ENCODE results near the gene IFITM1. TPM values are rescaled to one million over a fixed set of nuclear protein-coding genes. Genes with fewer than 3 reads are reported as not detected.
"Not testable (repeated sequence)": the region's sequence is repeated elsewhere in the genome, so short reads cannot be mapped to it uniquely, and the experiment has no call there.

Gene IFITM1
- total RNA-seq: 100 to 1,000 TPM in 2 of 3 donors, 10 to 100 TPM in 1; 99.3 to 144 (median 120) TPM

DNA sequence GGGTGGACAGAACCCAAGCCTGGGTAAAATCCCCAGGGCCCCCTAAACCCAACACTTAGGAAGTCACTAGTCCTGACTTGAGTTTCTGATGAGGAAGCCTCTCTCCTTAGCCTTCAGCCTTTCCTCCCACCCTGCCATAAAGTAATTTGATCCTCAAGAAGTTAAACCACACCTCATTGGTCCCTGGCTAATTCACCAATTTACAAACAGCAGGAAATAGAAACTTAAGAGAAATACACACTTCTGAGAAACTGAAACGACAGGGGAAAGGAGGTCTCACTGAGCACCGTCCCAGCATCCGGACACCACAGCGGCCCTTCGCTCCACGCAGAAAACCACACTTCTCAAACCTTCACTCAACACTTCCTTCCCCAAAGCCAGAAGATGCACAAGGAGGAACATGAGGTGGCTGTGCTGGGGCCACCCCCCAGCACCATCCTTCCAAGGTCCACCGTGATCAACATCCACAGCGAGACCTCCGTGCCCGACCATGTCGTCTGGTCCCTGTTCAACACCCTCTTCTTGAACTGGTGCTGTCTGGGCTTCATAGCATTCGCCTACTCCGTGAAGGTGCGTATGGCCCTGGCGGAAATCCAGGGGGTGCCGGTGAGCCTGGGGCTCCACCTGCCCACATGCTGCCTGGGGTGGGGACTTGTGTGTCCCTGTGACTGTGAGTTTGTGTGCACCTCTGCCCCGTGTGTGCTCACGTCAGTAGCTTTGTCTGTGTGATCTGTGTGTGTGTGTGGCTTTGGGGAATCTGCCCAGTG is at the start of gene IFITM1:
Gene IFITM1 (plus strand): TSS at position 254 of the 767 bp plus-strand sequence. CDS start 131 bp downstream, at position 385.
- H3K27me3 Mint-ChIP-seq (ENCODE audit: low read depth): no peaks in the 10 kb centered on the region
- H3K36me3 Mint-ChIP-seq (ENCODE audit: insufficient read depth): peaks cover 9% of the 10 kb centered on the region
- peak within 1 kb of the TSS; percentile 93 for H3K4me3 Mint-ChIP-seq
- H3K4me1 Mint-ChIP-seq (ENCODE audit: low read depth): peaks cover 48% of the 10 kb centered on the region
- ATAC-seq: peak; percentile 20 to 24
- no peak for DNase-seq
- H3K9me3 Mint-ChIP-seq: no peaks in the 10 kb centered on the region

DNA sequence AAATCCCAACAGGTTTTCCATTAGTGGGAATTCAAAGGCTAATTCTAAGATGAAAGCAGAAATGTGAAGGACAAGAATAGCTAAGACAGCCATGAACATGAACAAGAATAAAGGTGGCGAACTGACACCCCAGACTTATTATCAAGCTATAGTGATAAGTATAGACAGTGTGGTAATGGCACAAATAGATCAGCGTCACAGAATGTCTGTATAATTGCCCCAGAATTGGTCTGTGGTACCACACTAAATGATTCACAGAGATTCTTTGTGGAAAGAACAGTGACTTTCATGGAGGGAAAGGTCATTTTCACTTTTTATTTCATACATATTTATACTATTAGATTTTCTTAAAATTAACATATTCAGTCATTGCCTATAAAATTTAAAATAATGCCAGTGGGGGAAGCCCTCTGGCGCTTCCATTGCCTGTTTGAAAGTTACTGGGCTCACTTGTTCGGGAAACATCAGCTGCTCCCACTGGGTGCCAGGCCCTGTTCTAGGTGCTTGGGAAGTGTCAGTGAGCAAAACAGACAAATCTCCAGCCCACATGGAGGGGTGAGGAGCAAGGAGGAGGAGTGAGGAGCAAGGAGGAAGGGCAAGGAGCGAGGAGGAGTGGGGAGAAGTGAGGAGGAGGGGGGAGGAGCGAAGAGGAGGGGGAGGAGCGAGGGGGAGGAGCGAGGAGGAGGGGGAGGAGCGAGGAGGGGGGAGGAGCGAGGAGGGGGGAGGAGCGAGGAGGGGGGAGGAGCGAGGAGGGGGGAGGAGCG is 47.0 kb upstream of the IFITM1 start:
- H3K4me3 Mint-ChIP-seq: peak overlapping the region; percentile 70
- DNase-seq (no peak), ATAC-seq (peak; percentile 53 to 55)

DNA sequence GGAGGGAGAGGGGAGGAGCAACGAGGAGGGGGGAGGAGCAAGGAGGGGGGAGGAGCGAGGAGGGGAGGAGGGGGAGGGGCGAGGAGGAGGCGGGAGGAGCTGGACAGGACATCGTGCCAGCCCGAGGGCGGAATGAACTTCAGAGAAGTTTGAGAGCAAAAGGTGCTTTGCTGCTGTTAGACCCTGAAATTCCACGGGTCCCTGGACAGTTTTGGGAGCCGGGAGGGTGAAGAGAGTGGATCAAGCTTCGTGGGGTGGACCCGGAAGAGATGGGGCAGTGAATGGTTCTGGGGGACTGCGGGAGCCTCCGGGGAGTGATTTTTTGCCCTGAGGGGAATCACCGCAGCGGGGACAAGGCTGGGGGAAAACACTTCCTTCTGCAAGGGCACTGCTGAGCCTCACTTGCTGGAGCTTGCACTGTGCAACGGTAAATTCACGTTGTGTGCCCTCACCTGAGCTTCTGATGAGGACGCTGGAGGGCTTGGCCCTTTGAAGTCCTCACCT is 46.3 kb upstream of the IFITM1 start:
- peaks cover 39% of the 10 kb centered on the region for H3K4me1 Mint-ChIP-seq (ENCODE audit: low read depth)
- DNase-seq (no peak), ATAC-seq (peak; percentile 5 to 34)
- H3K27me3 Mint-ChIP-seq (ENCODE audit: low read depth): no peaks in the 10 kb centered on the region
- no peaks in the 10 kb centered on the region for H3K9me3 Mint-ChIP-seq
- no peaks in the 10 kb centered on the region for H3K36me3 Mint-ChIP-seq (ENCODE audit: insufficient read depth)
- peak overlapping the region; percentile 84 for H3K4me3 Mint-ChIP-seq

More for the DNA sequence above, 47.0 kb upstream of the IFITM1 start:
- H3K36me3 Mint-ChIP-seq (ENCODE audit: insufficient read depth): no peaks in the 10 kb centered on the region
- no peaks in the 10 kb centered on the region for H3K9me3 Mint-ChIP-seq
- H3K27me3 Mint-ChIP-seq (ENCODE audit: low read depth): no peaks in the 10 kb centered on the region
- H3K4me1 Mint-ChIP-seq (ENCODE audit: low read depth): peaks cover 39% of the 10 kb centered on the region

DNA sequence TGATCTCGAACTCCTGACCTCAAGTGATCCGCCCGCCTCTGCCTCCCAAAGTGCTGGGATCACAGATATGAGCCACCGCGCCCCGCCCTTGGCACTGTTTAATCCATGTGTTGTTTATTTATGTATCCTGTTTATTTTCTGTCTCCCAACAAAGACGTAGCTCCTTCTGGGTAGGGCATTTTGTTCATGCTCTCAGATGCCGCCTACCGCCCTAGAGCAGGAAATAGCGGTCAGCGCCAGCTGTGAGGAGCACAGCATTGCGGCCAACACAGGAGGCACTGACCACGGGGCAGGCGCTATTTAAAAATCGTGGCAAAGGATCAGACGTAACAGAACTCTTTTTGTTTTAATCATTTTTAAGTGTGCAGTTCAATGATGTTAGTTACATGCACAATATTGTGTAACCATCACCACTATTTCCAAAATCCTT is 45.1 kb upstream of the IFITM1 start:
- ATAC-seq: peak in 1 of 2 donors; percentile 5
- Mint-ChIP-seq H3K4me1 (ENCODE audit: low read depth) (peaks cover 39% of the 10 kb centered on the region), H3K4me3 (peak overlapping the region; percentile 84)
- not testable (repeated sequence) for H3K36me3 Mint-ChIP-seq (ENCODE audit: insufficient read depth); H3K9me3 Mint-ChIP-seq; H3K27me3 Mint-ChIP-seq (ENCODE audit: low read depth); DNase-seq

DNA sequence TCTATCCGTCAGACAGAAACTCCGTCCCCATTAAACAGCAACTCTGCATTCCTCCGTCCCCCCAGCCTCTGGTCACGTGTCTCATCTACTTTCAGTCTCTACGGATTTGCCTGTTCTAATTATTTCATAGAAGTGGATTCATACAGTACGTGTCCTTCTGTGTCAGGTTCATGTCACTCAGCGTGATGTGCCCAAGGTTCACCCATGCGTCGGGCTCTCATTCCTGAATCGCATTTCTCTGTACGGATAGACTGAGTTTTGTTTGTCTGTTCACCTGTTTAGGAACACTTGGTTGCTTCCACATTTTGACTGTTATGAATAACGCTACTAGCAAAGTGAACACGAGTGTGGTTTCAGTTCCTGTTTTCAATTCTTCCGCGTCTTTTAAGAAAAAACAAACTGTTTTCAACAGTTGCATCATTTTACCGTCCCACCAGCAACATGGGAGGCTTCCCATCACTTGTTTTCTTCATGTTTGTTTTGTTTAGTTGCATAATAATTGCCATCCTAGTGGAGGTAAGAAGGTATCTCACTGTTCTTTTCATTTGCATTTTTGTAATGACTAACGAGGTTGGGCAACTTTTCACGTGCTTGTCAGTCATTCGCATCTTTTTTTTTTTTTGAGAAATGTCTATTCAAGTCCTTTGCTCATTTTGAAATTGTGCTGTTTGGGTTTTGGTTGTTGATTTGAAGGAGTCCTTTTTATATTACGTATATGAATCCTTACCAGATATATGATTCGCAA is 44.5 kb upstream of the IFITM1 start:
- H3K36me3 Mint-ChIP-seq (ENCODE audit: insufficient read depth): no peaks in the 10 kb centered on the region
- ATAC-seq: peak; percentile 76 to 83

DNA sequence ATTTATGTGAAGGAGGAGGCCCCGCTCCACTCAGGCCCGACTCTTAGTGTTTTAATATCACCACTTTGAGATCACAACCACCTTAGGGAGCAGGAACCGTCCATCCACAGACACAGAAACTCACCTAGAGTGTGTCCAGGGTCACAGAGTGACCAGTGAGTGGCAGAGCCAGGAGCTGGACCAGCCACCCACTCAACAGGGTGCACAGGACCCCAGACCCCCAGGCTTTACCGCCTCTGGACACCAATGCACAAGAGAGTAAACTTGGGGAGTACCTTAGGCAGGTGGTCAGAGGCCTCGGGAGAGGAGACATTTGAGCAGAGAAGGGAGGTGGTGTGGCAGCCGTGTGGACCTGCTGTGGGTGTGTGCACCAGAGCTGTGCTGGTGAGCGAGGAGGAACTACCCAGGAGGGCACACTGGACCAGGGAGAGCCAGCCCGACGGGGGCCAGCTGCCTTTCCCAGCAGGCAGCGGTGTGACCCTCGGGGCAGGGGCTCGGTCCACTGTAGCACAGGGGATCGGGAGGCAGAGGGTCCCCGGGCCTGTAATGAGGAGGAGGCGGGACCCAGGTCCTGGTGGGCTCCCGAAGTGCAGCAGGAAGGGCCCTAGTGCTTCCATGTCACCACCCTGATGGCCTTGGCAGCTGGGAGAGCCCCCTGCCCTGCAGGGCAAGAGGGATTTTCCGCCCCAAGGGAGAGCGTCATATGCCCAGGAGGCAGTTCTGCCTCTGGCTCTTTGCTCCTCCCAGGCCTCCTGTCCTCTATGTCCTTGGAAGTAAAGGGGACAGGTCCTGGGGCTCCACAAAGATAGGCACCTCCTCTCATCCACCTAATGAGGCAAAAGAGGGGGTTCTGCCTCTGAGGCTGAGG is 43.2 kb upstream of the IFITM1 start:
- Mint-ChIP-seq H3K4me1 (ENCODE audit: low read depth) (peaks cover 38% of the 10 kb centered on the region), H3K4me3 (no peak overlapping the region), H3K36me3 (ENCODE audit: insufficient read depth) (no peaks in the 10 kb centered on the region), H3K27me3 (ENCODE audit: low read depth) (no peaks in the 10 kb centered on the region), H3K9me3 (no peaks in the 10 kb centered on the region)
- no peak for DNase-seq
- ATAC-seq: no peak

More for the DNA sequence above, 44.5 kb upstream of the IFITM1 start:
- DNase-seq: no peak
- peaks cover 39% of the 10 kb centered on the region for H3K4me1 Mint-ChIP-seq (ENCODE audit: low read depth)
- H3K9me3 Mint-ChIP-seq: no peaks in the 10 kb centered on the region
- peak overlapping the region; percentile 84 for H3K4me3 Mint-ChIP-seq
- H3K27me3 Mint-ChIP-seq (ENCODE audit: low read depth): no peaks in the 10 kb centered on the region

DNA sequence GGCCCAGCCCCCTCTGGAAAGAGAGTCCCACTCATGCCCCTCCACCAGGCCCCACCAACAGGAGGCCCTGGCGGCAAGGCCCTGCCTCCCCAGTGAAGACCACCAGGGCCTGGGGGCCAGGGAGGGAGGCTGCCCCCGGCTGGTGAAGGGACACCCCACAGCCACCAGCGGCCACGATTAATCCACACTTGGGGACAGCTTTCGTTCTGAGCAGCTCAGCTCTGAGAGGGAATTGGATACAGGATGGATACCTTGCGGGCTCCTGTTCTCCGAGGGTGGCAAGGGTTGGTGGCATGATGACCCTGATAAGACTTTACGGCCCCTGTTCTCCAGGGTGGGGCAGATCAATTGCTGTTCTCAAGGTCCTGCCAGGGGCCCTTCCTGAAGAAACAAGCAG is 42.5 kb upstream of the IFITM1 start:
- Mint-ChIP-seq H3K36me3 (ENCODE audit: insufficient read depth) (no peaks in the 10 kb centered on the region), H3K4me1 (ENCODE audit: low read depth) (peaks cover 38% of the 10 kb centered on the region), H3K27me3 (ENCODE audit: low read depth) (no peaks in the 10 kb centered on the region), H3K9me3 (peaks cover 4% of the 10 kb centered on the region), H3K4me3 (no peak overlapping the region)
- DNase-seq (no peak), ATAC-seq (no peak)

DNA sequence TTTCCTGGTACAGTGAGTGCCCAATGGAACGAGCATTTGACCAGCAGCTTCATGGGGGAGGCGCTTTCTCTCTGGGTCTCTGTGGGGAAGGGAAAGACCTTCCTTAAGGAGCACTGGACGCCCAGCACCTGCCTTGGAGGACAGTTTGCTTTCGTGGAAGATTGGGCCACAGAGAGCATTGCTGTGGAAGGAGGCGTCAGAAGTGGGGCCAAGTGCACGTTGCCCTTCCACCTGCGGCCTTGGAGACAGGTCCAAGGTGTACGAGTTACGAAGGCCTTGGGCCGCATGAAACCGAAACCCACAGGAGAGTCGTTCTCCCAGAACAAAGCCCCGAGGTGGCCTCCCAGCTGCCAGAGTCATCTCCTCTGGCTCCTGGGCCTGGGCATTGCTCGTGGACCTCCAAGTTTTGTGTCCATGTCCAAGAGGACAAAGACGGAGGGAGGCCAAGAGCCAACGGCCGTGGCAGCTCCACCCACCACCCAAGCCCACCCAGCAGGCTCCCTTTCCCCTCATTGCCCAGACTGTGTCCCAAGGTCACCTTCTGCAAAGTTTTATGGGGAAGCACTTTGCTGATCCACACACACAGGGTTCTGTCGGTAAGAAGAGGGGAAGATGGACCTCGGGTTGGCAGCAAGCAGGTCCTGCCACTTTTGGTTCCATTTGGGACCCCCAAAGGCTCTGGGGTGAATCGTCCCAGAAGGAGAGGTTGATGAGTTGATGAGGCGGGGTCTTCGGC is 41.5 kb upstream of the IFITM1 start:
- ATAC-seq: no peak
- Mint-ChIP-seq H3K27me3 (ENCODE audit: low read depth) (no peaks in the 10 kb centered on the region), H3K4me3 (no peak overlapping the region), H3K9me3 (peaks cover 10% of the 10 kb centered on the region), H3K4me1 (ENCODE audit: low read depth) (peaks cover 32% of the 10 kb centered on the region), H3K36me3 (ENCODE audit: insufficient read depth) (no peaks in the 10 kb centered on the region)
- no peak for DNase-seq

DNA sequence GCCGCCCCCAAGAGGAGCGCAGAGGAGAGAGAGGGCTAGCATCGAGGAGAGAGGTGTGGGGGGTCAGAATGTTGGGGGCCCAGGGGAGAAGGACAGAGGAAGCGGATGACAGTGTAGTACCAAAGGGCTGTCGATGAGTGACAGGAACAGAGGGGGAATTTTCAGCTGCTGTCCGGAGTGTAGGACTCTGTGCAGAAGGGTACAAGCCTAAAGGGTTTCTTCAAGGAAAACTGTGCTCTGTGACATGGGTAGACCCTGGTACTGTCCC is 41.0 kb upstream of the IFITM1 start:
- ATAC-seq: no peak
- Mint-ChIP-seq H3K9me3 (peaks cover 12% of the 10 kb centered on the region), H3K36me3 (ENCODE audit: insufficient read depth) (no peaks in the 10 kb centered on the region), H3K4me3 (no peak overlapping the region), H3K4me1 (ENCODE audit: low read depth) (peaks cover 32% of the 10 kb centered on the region), H3K27me3 (ENCODE audit: low read depth) (no peaks in the 10 kb centered on the region)
- DNase-seq: no peak

DNA sequence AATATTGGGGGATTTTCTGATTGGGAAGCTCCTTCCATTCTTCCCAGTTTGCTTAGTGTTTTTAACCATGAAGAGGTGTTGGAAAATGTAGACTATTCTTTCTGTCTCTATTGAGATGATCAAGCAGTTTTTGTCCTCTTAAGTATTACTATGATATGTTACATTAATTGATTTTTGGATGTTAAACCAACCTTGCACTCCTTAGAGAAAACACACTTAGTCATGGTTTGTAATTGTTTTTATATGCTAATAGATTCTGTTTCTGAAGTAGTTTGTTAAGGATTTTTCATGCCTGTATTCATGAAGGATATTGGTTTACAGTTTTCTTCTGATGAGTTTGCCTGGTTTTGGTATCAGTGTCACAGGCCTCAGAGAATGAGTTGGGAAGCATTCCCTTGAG is 37.6 kb upstream of the IFITM1 start:
- H3K36me3 Mint-ChIP-seq (ENCODE audit: insufficient read depth): no peaks in the 10 kb centered on the region
- no peak overlapping the region for H3K4me3 Mint-ChIP-seq
- peaks cover 22% of the 10 kb centered on the region for H3K4me1 Mint-ChIP-seq (ENCODE audit: low read depth)
- peaks cover 12% of the 10 kb centered on the region for H3K9me3 Mint-ChIP-seq
- DNase-seq (no peak), ATAC-seq (no peak)
- peaks cover 8% of the 10 kb centered on the region for H3K27me3 Mint-ChIP-seq (ENCODE audit: low read depth)

DNA sequence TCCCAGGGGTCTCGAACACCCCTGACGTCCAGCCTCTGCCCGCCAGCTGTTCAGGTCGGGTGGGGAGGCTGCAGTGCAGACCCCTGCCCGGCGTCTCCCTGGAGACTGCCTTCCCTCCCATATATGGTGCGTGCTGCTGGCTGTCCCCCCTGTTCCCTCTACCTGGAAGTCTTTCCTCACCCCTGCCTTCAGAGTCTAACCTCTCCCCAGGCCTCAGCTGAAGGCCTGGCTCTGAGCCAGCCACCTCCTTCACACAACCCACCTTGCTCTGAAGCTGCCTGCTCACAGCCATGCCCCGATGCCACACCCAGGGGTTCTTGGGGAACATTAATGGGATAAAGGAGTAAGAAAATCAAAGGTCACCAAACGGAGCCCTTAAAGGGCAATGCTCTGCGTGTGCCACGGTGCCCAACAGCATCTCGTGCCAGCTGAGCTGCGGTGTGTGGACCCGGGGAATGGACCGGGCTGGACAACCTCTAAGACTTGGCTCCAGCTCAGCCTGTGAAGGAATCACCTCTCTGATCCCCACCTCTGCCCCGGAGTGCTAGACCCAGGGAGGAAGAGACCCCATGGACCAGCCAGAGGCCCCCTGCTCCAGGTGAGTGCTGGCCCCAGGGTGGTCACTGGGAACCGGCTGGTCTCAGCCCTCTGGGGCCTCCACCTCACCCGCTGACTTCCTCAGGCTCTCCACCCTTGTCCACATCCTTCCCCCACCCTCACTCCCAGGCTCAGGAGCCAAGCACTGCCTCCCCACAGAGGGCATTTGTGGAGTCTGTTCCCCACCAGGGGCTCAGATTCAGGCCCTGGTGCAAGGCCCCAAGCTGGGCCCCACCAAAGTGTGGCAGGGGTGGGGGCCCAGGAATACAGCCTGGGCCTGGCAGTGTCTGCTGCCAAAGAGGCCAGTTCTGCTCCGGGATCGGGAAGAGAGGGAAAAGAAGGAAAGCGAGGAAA is 35.6 kb upstream of the IFITM1 start, which contains the start of gene NLRP6:
Gene NLRP6 (plus strand): TSS at position 407 of the 951 bp plus-strand sequence. CDS start 163 bp downstream, at position 570.
- peak within 1 kb of the TSS; percentile 68 for H3K4me3 Mint-ChIP-seq
- peaks cover 12% of the 10 kb centered on the region for H3K9me3 Mint-ChIP-seq
- H3K36me3 Mint-ChIP-seq (ENCODE audit: insufficient read depth): no peaks in the 10 kb centered on the region
- H3K27me3 Mint-ChIP-seq (ENCODE audit: low read depth): peaks cover 21% of the 10 kb centered on the region
- ATAC-seq (no peak), DNase-seq (no peak)
- H3K4me1 Mint-ChIP-seq (ENCODE audit: low read depth): peaks cover 40% of the 10 kb centered on the region

Data from activated T-cell treated with anti-CD3 and anti-CD28 coated beads, Interleukin-2, amount 50 U/mL, for 4 hours (primary cell).